Activated CD4-positive, alpha-beta T cell treated with anti-CD3 and anti-CD28 coated beads for 36 hours (primary cell): ENCODE results near the gene IQCK. TPM values are rescaled to one million over a fixed set of nuclear protein-coding genes. Genes with fewer than 3 reads are reported as not detected.
"Not testable (repeated sequence)": the region's sequence is repeated elsewhere in the genome, so short reads cannot be mapped to it uniquely, and the experiment has no call there.

ENCODE experiments used
- ATAC-seq: fragments of 200-7000 bp; cut with Tn5 transposase; one replicate; pipeline ENCODE4 v1.10.0; 2021; ENCODE audit warnings: mild to moderate bottlenecking, moderate library complexity
- CTCF ChIA-PET: fragments of 350-600 bp; sonication (Branson Sonifier 250); formaldehyde crosslinking; loops from one replicate; lab custom pipeline; 2021; ENCODE audit warnings: antibody characterized with exemption; lab: Charles Lee
- POLR2A ChIA-PET: fragments of 350-600 bp; sonication (Branson Sonifier 250); formaldehyde crosslinking; loops from one replicate; lab custom pipeline; 2021; ENCODE audit warnings: antibody characterized with exemption, inconsistent platforms; lab: Charles Lee
- DNase-seq: peaks from one replicate; pipeline ENCODE4 v3.0.0-alpha.2; 2020
- H3K27ac Mint-ChIP-seq: one replicate; pipeline ENCODE4 v1.8.0; 2021; ENCODE audit warnings: mixed read lengths
- H3K27me3 Mint-ChIP-seq: one replicate; pipeline ENCODE4 v1.8.0; 2021; ENCODE audit warnings: mixed read lengths
- H3K36me3 Mint-ChIP-seq: one replicate; pipeline ENCODE4 v1.8.0; 2021; ENCODE audit warnings: low read depth, mixed read lengths
- H3K4me1 Mint-ChIP-seq: one replicate; pipeline ENCODE4 v1.8.0; 2021; ENCODE audit warnings: mixed read lengths
- H3K4me3 Mint-ChIP-seq: one replicate; pipeline ENCODE4 v1.8.0; 2021; ENCODE audit warnings: mild to moderate bottlenecking, moderate library complexity, mixed read lengths
- H3K9me3 Mint-ChIP-seq: one replicate; pipeline ENCODE4 v1.8.0; 2021; ENCODE audit warnings: low read depth, mixed read lengths
- intact Hi-C, 2 experiments: fragments of 100-400 bp; cut with DNase I in 1 of 2; cut with micrococcal nuclease in 1 of 2; formaldehyde crosslinking; loops; one replicate each; pipeline versions ENCODE4 v1.14.2 to v1.15.1; 2022 to 2024; cut with DNase I, micrococcal nuclease
- total RNA-seq, 2 experiments: library from RNA; stranded (reverse); gene quantifications; one replicate each; pipeline ENCODE4 v1.2.3, GENCODE V29; 2021

The IQCK gene
- total RNA-seq, 2 experiments from 2014 or later: 2.7 to 3.5 TPM

GRCh38 chr16:19710191-19710908 lies 7.7 kb upstream of the IQCK start:
- H3K27ac Mint-ChIP-seq: no peak overlapping the region
- no peak overlapping the region for H3K4me3 Mint-ChIP-seq
- no peaks in the 10 kb centered on the region for H3K9me3 Mint-ChIP-seq
- intact Hi-C loops: no loop called here
- ATAC-seq: no peak
- ChIA-PET CTCF (no interaction called here), POLR2A (interaction anchor here (0.5 to 0.6 kb wide), 2 partner anchors 55 to 114 kb away, joined by 3 to 6 read pairs; no protein-coding TSS in a partner anchor)
- no peaks in the 10 kb centered on the region for H3K27me3 Mint-ChIP-seq
- H3K4me1 Mint-ChIP-seq: peaks cover 6% of the 10 kb centered on the region
- H3K36me3 Mint-ChIP-seq: peaks cover 54% of the 10 kb centered on the region
- DNase-seq: no peak

GRCh38 chr16:19710991-19711545 lies 7.0 kb upstream of the IQCK start:
- H3K4me1 Mint-ChIP-seq: peaks cover 10% of the 10 kb centered on the region
- no peak overlapping the region for H3K4me3 Mint-ChIP-seq
- no peak overlapping the region for H3K27ac Mint-ChIP-seq
- POLR2A ChIA-PET: no interaction called here
- H3K36me3 Mint-ChIP-seq: peaks cover 52% of the 10 kb centered on the region
- no peak for DNase-seq
- ATAC-seq: no peak
- H3K9me3 Mint-ChIP-seq: no peaks in the 10 kb centered on the region
- CTCF ChIA-PET: interaction anchor here (1.1 kb wide), 1 partner anchor 111 kb away, joined by 3 read pairs; no protein-coding TSS in a partner anchor
- intact Hi-C loops: no loop called here
- H3K27me3 Mint-ChIP-seq: no peaks in the 10 kb centered on the region

- DNase-seq: no peak
- Mint-ChIP-seq H3K36me3 (peaks cover 50% of the 10 kb centered on the region), H3K4me1 (peaks cover 16% of the 10 kb centered on the region), H3K4me3 (no peak overlapping the region), H3K9me3 (no peaks in the 10 kb centered on the region), H3K27me3 (no peaks in the 10 kb centered on the region), H3K27ac (no peak overlapping the region)
- intact Hi-C loops: no loop called here
- CTCF ChIA-PET: interaction anchor here (0.9 to 1.1 kb wide), 2 partner anchors 112 to 156 kb away, joined by 3 read pairs; partner anchors contain the start of gene VPS35L
- POLR2A ChIA-PET: no interaction called here
- ATAC-seq: no peak
These were observed 6.4 kb upstream of the IQCK start for GRCh38 chr16:19711643-19712042.

GRCh38 chr16:19712418-19713058 lies 5.5 kb upstream of the IQCK start:
- no peak overlapping the region for H3K4me3 Mint-ChIP-seq
- peaks cover 19% of the 10 kb centered on the region for H3K4me1 Mint-ChIP-seq
- peaks cover 50% of the 10 kb centered on the region for H3K36me3 Mint-ChIP-seq
- POLR2A ChIA-PET: no interaction called here
- no peaks in the 10 kb centered on the region for H3K9me3 Mint-ChIP-seq
- DNase-seq (no peak), ATAC-seq (no peak)
- H3K27ac Mint-ChIP-seq: no peak overlapping the region
- H3K27me3 Mint-ChIP-seq: no peaks in the 10 kb centered on the region
- CTCF ChIA-PET: interaction anchor here (0.5 to 1.0 kb wide), 3 partner anchors 18 to 172 kb away, joined by 3 read pairs; partner anchors contain the start of genes GPRC5B and VPS35L
- intact Hi-C loops: no loop called here

GRCh38 chr16:19713697-19714096 lies 4.4 kb upstream of the IQCK start:
- no peak for DNase-seq
- Mint-ChIP-seq H3K27me3 (no peaks in the 10 kb centered on the region), H3K4me3 (no peak overlapping the region), H3K36me3 (peaks cover 47% of the 10 kb centered on the region), H3K27ac (no peak overlapping the region), H3K9me3 (no peaks in the 10 kb centered on the region), H3K4me1 (peaks cover 19% of the 10 kb centered on the region)
- intact Hi-C loops: no loop called here
- no peak for ATAC-seq
- ChIA-PET POLR2A (interaction anchor here (0.5 to 0.6 kb wide), 3 partner anchors 18 to 1454 kb away, joined by 3 to 4 read pairs (median 4); no protein-coding TSS in a partner anchor), CTCF (interaction anchor here (0.9 to 1.0 kb wide), 2 partner anchors 14 to 17 kb away, joined by 3 read pairs; no protein-coding TSS in a partner anchor)

GRCh38 chr16:19715566-19715965 lies 2.5 kb upstream of the IQCK start:
- ChIA-PET CTCF (no interaction called here), POLR2A (no interaction called here)
- DNase-seq (no peak), ATAC-seq (no peak)
- Mint-ChIP-seq H3K27ac (no peak overlapping the region), H3K36me3 (peaks cover 34% of the 10 kb centered on the region), H3K9me3 (no peaks in the 10 kb centered on the region), H3K4me1 (peaks cover 23% of the 10 kb centered on the region), H3K4me3 (no peak overlapping the region), H3K27me3 (no peaks in the 10 kb centered on the region)
- intact Hi-C loops: loop anchor here (5.0 kb wide), 4 partner anchors 128 to 1187 kb away; partner anchors contain the start of genes DCUN1D3 (in 1 of the 2), LYRM1 (in 1 of the 2), SMG1 (in 1 of the 2) and VPS35L (in 1 of the 2)

- no peaks in the 10 kb centered on the region for H3K9me3 Mint-ChIP-seq
- POLR2A ChIA-PET: no interaction called here
- DNase-seq (no peak), ATAC-seq (no peak)
- no peaks in the 10 kb centered on the region for H3K27me3 Mint-ChIP-seq
- H3K27ac Mint-ChIP-seq: peak overlapping the region; percentile 64
- peaks cover 33% of the 10 kb centered on the region for H3K36me3 Mint-ChIP-seq
- intact Hi-C loops: loop anchor here (2.0 to 5.0 kb wide), 5 partner anchors 129 to 1186 kb away; partner anchors contain the start of genes DCUN1D3 (in 1 of the 2), LYRM1 (in 1 of the 2), SMG1 (in 1 of the 2) and VPS35L (in 1 of the 2)
- H3K4me1 Mint-ChIP-seq: peaks cover 23% of the 10 kb centered on the region
- CTCF ChIA-PET: no interaction called here
- peak overlapping the region; percentile 95 for H3K4me3 Mint-ChIP-seq
These were observed 1.9 kb upstream of the IQCK start for GRCh38 chr16:19716183-19716582.

- intact Hi-C loops: loop anchor here (2.0 to 5.0 kb wide), 5 partner anchors 129 to 1186 kb away; partner anchors contain the start of genes DCUN1D3 (in 1 of the 2), LYRM1 (in 1 of the 2), SMG1 (in 1 of the 2) and VPS35L (in 1 of the 2)
- ATAC-seq, H3K27me3 Mint-ChIP-seq, H3K27ac Mint-ChIP-seq, H3K9me3 Mint-ChIP-seq, DNase-seq, CTCF ChIA-PET, POLR2A ChIA-PET: not testable (repeated sequence)
- Mint-ChIP-seq H3K4me3 (peak overlapping the region; percentile 95), H3K4me1 (peaks cover 23% of the 10 kb centered on the region), H3K36me3 (peaks cover 28% of the 10 kb centered on the region)
These were observed 1.3 kb upstream of the IQCK start for GRCh38 chr16:19716728-19717127.

- CTCF ChIA-PET: interaction anchor here (0.8 to 0.9 kb wide), 2 partner anchors 23 to 162 kb away, joined by 3 read pairs; partner anchors contain the start of gene VPS35L
- peaks cover 26% of the 10 kb centered on the region for H3K36me3 Mint-ChIP-seq
- H3K27ac Mint-ChIP-seq: peak overlapping the region; percentile 87
- intact Hi-C loops: loop anchor here (2.0 to 5.0 kb wide), 5 partner anchors 130 to 1185 kb away; partner anchors contain the start of genes DCUN1D3 (in 1 of the 2), LYRM1 (in 1 of the 2), SMG1 (in 1 of the 2) and VPS35L (in 1 of the 2)
- DNase-seq (no peak), ATAC-seq (no peak)
- no peaks in the 10 kb centered on the region for H3K27me3 Mint-ChIP-seq
- peak overlapping the region; percentile 95 for H3K4me3 Mint-ChIP-seq
- H3K9me3 Mint-ChIP-seq: no peaks in the 10 kb centered on the region
- POLR2A ChIA-PET: no interaction called here
- peaks cover 23% of the 10 kb centered on the region for H3K4me1 Mint-ChIP-seq
These were observed 757 bp upstream of the IQCK start for GRCh38 chr16:19717314-19717713.

- H3K27ac Mint-ChIP-seq: peak overlapping the region; percentile 10
- intact Hi-C loops: loop anchor here (1.0 to 5.0 kb wide), 10 partner anchors 22 to 1184 kb away; partner anchors contain the start of genes VPS35L (in 2 of the 2), COQ7 (in 1 of the 2), DCUN1D3 (in 1 of the 2) and GDE1 (in 1 of the 2)
- H3K4me1 Mint-ChIP-seq: peaks cover 21% of the 10 kb centered on the region
- H3K36me3 Mint-ChIP-seq: peaks cover 23% of the 10 kb centered on the region
- ATAC-seq (no peak), DNase-seq (peak; percentile 36)
- POLR2A ChIA-PET: no interaction called here
- H3K27me3 Mint-ChIP-seq: no peaks in the 10 kb centered on the region
- H3K4me3 Mint-ChIP-seq: peak overlapping the region; percentile 95
- H3K9me3 Mint-ChIP-seq: no peaks in the 10 kb centered on the region
- CTCF ChIA-PET: interaction anchor here (0.5 to 1.0 kb wide), 2 partner anchors 16 to 164 kb away, joined by 3 read pairs; no protein-coding TSS in a partner anchor
These were observed 524 bp downstream of the IQCK start for GRCh38 chr16:19718624-19718965.
